GM18873 (cell line): ENCODE measurements around the gene OTUD7B.
"Not testable (repeated sequence)": the region's sequence is repeated elsewhere in the genome, so short reads cannot be mapped to it uniquely, and the experiment has no call there.

Experiments used
- ATAC-seq: cut with Tn5 transposase; IDR thresholded peaks from one replicate; pipeline ENCODE4 v1.9.1; 2021; ENCODE audit warnings: mild to moderate bottlenecking, moderate library complexity, moderate number of reproducible peaks; ENCODE audit not compliant: unreplicated experiment, low FRiP score

Gene OTUD7B

GRCh38 chr1:149962039-149962647, 48.4 kb downstream of the OTUD7B start:
- no peak for ATAC-seq

DNA sequence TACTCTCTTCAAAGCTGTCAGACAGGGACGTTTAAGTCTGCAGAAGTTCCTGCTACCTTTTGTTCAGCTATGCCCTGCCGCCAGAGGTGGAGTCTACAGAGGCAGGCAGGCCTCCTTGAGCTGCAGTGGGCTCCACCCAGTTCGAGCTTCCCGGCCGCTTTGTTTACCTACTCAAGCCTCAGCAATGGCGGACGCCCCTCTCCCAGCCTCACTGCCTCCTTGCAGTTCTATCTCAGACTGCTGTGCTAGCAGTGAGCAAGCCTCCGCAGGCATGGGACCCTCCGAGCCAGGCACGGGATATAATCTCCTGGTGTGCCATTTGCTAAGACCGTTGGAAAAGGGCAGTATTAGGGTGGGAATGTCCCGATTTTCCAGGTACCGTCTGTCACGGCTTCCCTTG, 53.0 kb downstream of the OTUD7B start:
- not testable (repeated sequence) for ATAC-seq

DNA sequence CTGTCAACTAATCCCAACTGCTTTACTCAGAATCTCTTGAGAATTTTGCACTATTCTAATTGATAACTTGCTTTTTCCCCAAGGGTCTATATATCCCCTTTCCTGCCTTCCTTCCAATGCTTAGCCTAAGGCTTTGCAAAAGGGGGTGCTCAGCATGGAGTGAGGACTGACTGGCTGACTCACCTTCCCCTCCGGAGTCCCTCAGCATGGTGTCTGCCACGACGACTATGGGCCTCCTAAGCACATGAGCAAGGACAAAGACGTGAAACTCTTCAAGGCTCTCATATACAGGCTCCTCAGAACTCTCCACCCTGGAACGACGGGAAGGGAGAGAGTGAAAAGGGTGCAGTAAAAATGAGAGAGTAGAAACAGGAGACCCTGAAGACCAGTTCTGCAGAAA, 60.6 kb downstream of the OTUD7B start:
- ATAC-seq, result no peak

GRCh38 chr1:149945206-149945605, 65.3 kb downstream of the OTUD7B start:
- ATAC-seq, result no peak

GRCh38 chr1:149942885-149943284, 67.6 kb downstream of the OTUD7B start:
- no peak for ATAC-seq

DNA sequence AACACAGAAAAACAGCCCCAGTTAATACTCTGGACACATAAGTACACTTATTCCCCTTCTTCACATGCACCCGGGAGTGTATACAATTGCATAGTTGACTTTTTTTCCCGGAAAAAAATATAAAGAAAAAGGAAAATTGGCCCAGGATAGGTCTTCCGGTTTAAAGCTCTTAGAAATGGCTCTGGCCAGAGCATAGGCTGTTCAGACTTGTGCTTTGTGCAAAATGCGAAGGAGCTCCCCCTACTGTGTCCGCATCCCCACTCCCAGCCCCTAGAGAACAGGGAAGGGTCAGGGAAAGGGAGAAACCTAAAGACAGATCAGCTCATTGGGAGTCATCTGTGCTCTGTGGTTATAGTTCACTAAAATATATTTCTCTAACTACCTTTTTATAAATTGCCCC, 68.3 kb downstream of the OTUD7B start:
- no peak for ATAC-seq

GRCh38 chr1:149940427-149940826, 70.1 kb downstream of the OTUD7B start:
- ATAC-seq, result no peak

DNA sequence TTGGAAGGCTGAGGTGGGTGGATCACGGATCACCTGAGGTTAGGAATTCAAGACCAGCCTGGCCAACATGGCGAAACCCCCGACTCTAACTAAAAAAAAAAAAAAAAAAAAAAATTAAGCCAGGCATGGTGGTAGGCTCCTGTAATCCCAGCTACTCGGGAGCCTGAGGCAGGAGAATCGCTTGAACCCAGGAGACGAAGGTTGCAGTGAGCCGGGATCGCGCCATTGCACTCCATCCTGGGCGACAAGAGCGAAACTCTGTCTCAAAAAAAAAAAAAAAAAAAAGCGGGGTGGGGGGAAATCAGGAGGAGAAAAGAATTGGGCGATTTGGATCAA, 71.9 kb downstream of the OTUD7B start:
- ATAC-seq, result not testable (repeated sequence)

GRCh38 chr1:149937759-149938158, 72.8 kb downstream of the OTUD7B start:
- no peak for ATAC-seq

GRCh38 chr1:149936992-149937705, 73.4 kb downstream of the OTUD7B start:
- ATAC-seq, result no peak

DNA sequence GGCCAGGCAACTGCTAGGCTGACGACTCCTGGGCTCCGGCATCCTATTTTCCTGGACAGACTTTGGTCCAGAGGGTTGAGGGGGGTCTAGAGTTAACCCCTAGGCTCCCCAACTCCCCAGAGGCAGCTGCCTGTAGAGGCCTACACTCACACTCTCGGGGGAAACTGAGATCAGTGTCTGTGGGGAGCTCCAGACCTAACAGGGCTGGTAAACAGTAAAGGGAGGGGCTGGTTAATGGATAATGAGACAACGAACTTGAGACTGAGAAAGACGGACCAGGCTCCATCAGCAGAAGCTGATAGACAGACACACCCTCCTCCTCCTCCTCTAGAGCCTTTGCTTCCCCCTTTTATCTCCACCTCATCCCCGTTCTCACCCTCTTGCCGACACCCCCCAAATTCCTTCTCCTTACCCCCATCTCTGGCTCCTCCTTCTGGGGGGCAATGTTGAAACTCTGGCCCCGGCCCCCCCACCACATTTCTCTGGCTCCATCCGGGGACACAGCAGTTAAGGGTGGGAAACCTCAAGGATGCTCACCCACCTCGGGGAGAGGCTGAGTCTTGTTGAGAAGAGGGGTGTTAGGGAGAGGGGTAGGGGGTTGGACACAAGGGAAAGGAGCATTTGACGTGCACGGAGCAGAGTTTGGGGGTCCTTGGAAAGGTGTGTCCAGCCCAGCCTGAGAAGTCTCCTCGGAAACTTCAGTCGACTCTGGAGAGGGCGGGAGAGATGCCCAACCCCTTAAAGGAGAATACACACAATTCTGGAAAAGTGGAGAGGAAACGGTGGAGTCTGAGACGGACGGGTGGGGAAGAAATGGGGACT, 74.1 kb downstream of the OTUD7B start, which contains the start of gene MTMR11:
TSS of gene MTMR11 (minus strand) at position 710 of the 822 bp plus-strand sequence. CDS start at position 478, 232 bp downstream.
- no peak for ATAC-seq

DNA sequence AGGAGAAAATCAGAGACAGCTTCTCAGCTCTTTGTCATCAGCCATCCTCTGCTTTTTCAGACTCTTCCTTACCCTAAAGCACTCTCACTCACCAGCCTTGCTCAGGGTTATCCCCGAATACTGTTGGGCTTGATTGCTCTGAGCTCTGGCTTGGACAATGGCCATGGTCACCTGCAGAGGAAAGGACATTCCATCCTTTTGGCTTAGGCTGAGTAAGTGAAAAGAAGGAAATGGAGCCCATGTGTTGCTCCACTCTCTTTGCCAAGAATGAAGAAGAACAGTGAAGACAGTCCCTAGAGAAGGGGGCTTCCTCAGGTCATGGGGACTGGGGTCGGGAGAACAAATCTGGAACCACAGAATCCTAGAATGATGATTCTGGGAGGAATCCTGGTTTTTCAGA, 76.2 kb downstream of the OTUD7B start:
- no peak for ATAC-seq

- ATAC-seq, result no peak
These were observed 77.3 kb downstream of the OTUD7B start for GRCh38 chr1:149933208-149933607.

- no peak for ATAC-seq
These were observed 78.1 kb downstream of the OTUD7B start for GRCh38 chr1:149932474-149932873.

DNA sequence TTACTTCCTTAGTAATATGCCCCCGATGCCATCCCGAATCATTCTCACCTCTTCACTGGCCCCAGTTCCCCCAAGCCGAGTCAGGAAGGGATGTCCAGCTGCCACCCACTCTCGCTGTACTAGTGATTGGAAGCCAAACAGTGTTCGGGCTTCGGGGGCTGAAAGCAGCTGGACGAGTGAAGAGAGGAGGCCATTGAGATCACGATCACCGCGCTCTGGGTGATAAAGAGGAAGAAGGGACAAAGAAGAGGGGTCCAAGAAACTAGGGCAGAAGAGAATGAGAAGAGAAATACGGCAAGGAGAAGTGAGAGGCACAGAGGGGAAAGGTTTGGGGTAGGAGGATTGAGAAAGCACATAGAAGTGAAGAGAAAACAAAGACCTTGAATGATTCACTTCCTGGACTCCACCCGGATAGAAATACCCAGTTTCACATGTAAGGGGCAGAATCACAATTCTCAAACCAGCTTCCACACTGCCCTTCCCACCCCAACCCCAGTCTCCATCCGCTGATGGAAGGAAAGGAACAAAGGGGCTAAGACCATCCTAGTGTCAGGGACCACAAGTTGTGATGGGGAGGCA, 79.2 kb downstream of the OTUD7B start:
- no peak for ATAC-seq

- ATAC-seq, result no peak
These were observed 80.7 kb downstream of the OTUD7B start for GRCh38 chr1:149929856-149930255.

DNA sequence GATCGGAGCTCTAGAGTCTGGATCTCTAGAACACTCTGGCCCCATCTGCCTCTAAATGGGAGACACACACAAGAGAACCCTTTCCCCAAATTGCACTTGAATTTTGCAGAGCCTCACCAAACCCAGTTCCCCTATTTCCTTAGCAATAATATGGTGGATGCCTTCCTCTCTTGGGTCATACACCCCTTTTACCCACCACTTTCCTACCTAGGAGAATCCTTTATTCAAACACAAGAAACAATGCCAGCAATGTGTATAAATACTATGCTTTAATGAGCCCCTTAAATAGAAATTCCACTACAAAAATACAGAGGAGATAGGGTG, 82.2 kb downstream of the OTUD7B start:
- no peak for ATAC-seq

DNA sequence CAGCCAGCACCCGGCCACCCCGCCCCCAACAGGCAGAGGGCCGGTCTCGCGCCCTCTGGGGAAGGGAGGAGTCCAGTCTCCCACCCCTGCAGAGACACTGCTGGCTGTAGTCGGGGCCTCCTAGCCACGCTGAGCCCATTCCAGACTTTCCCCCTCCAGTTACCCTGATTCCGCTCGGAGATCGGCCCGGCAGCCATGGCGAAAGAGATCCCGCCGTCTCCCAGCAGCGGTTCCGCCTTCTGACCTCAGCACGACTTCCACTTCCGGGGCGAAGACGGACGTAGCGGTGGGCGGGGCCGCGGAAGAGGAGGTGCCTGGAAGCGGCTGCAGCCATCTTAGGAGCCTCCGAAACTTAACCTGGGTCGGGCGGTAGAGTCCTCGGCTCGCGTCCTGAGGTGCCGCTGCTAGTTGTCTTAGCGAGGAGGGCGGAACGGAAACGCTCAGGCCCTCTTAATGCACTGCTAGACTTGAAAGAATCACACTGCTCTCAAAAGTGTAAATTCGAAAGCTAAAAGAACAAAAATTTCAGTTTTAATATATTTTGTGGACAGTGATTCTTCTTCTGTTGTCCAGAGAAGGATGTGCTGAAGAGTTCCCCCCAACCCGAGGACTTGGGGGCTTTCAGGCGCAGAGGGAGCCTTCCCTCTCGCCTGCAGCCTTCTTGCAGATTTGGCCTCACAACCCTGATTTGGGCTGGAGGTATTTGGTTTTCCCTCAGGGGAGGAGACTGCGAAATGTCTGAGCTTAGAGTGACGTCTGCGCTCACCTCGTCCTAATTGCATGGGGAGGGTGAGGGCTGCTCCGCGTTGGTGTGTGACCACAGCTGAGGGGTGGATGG, 82.7 kb downstream of the OTUD7B start, which contains the start of gene SF3B4:
TSS of gene SF3B4 (minus strand) at position 241 of the 838 bp plus-strand sequence. CDS start at position 197, 44 bp downstream.
- ATAC-seq, result peak; percentile 59

DNA sequence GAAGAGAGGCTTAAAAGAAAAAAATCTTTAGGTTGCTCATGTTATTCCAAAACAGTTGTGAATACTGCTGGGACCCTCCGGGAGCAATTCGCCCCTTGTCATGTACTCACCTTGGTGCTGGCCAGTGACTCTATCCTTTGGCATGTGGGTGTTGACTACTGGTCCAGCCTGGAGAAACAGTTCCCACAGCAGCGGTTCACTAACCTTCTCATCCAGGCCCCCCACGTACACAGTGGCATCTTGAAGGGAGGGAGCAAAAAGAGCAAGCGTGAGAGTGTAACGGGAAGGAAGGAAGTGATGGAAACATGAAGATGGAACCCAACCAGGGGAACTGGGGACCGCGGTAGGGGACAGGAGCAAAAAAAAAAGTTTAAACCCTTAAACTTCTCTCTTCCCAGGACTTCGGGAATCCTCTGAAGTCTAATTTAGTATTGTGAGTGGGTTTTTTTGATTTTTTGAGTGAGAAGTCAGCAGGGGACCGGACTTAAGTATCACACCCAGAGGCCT, 83.4 kb downstream of the OTUD7B start:
- ATAC-seq, result no peak

DNA sequence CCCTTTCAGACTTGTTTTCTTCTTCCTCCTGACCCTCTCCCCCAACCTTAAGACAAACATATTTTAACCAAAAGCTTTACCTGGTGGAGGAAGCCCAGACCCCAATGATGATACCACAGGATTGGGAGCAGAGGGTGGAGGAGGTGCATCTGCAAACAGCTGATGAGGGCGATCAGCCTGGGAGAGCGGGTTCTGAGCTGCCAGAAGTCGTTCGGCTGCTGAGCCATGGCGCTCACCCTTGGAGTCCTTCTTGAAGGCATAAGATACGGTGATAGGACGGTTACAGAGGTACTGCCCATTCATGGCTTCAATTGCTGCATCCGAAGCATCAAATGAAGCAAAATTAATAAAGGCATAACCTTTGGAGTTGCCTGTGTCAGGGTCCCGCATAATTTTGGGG, 84.2 kb downstream of the OTUD7B start:
- no peak for ATAC-seq
